ENCODE results near the gene TEX44.

Gene TEX44

GRCh38 chr2:231633241-231633976 lies 40.7 kb downstream of the TEX44 start:
- DNase-seq (ENCODE audit: low read depth in 1 of 2, low spot score in 1 of 2), result no peak

DNA sequence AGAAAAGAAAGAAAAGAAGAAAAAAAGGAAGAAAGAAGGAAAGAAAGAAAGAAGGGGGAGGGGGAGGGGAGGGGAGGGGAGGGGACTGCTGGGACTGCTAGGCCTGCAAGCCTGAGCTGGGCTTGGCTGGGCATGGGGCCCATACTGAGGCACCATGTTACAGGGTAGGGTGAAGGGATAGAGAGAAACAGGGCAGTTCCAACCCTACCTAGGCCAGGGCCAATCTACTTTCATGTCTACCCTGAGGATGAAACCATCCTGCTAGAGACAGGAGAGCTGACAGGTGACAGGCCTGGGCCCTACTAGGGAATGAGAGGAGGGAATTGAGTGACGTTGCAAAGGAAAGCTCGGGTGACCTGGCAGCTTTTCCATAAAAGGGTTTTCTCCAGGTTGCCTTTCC lies 41.7 kb downstream of the TEX44 start:
- no peak for DNase-seq (ENCODE audit: low read depth in 1 of 2, low spot score in 1 of 2)

GRCh38 chr2:231634951-231635875 lies 42.5 kb downstream of the TEX44 start:
- no peak for DNase-seq (ENCODE audit: low read depth in 1 of 2, low spot score in 1 of 2)

DNA sequence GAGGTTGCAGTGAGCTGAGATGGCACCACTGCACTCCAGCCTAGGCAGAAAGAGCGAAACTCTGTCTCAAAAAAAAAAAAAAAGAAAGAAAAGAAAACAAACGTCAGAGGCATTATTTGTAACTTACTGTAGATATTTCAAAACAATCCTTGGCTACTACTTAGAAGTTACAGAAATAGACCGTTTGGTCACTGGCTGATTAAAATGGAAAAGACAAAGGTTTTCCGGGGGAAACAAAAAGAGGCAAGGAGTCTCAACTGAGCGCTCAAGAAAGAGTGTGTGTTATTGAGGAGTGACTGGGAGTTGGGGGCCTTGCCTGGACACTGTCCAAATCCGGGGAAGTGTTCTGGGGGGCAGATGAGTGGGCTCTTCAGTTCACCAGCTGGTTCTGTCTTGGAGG lies 47.6 kb downstream of the TEX44 start:
- no peak for DNase-seq (ENCODE audit: low read depth in 1 of 2, low spot score in 1 of 2)

- no peak for DNase-seq (ENCODE audit: low read depth in 1 of 2, low spot score in 1 of 2)
Measured at GRCh38 chr2:231640641-231641111, 48.0 kb downstream of the TEX44 start.

DNA sequence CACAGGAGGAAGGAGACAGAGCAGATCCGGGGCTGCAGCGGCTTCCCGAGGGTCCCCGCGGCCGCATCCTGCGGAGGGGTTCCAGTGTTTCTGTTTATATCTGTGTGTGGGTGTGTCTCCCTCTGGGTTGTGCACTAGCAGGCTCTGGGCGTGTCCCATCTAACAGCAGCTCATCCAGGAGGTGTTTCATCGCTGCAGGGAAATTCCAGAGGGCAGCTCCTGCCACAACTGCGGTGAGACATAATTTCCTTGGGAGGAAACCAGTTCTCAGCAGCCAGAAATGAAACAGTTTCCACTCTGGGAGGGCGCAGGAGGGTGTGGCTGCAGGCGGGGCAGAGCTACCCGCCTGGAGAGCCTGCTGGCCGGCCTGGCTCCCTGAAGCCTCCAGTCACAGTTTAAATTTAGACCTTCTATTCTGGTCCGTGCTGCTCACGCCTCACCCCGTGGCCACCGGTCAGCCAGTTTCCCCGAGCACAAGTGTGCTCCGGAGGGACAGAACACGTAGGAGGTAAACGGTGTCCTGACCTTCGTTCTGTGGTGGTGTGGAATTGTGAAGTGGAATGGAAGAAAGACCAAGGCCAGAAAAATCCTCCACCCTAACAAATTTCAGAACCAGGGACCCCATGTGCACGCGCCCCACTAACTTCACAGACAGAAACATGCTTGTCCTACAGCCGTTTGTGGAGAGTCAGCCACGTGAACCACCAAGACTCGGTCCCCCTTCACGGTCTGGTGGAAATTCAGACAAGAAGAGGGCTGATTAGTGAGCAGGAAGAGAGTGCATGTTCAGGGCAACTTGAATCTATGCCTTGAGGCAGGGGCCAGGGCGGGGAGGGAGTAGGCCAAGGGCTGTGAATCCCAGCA lies 50.2 kb downstream of the TEX44 start:
- peak in 1 of 2 donors; percentile 23 for DNase-seq (ENCODE audit: low read depth in 1 of 2, low spot score in 1 of 2)

DNA sequence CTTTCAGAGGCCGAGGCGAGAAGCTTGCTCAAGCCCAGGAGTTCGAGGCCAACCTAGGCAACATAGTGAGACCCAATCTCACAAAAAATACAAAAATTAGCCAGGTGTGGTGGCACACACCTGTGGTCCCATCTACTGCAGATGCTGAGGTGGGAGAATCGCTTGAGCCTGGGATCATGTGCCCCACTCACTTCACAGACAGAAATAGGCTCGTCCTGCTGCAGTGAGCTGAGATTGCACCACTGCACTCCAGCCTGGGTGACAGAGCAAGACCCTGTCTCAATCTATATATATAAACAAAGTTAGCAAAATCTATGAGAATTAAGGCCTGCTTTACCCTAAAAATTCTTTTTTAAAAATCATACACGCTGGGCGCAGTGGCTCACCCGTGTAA lies 50.8 kb downstream of the TEX44 start:
- no peak for DNase-seq (ENCODE audit: low read depth in 1 of 2, low spot score in 1 of 2)

Measured in activated T-helper 1 cell treated with anti-CD3 and anti-CD28 coated beads, Interleukin-2, amount 50 U/mL, for 16 hours (primary cell).